K562 (cell line): ENCODE data around the gene LRP1. TPM values are rescaled to one million over a fixed set of nuclear protein-coding genes. Genes with fewer than 3 reads are reported as not detected.

Source experiments
- CHD7 ChIP-seq: fragments of 200-600 bp; sonication (generic); IDR thresholded peaks from one replicate; pipeline ENCODE4 v1.6.1; 2012; ENCODE audit warnings: mild to moderate bottlenecking, low read depth, low read length, inconsistent platforms
- MNT ChIP-seq, 2 experiments: fragments of 450-650 bp; conservative IDR thresholded peaks; 2 replicates each; pipeline ENCODE4 v1.6.1; 2017; ENCODE audit warnings: mild to moderate bottlenecking in 2 of 2, moderate library complexity in 2 of 2
- STAT6 ChIP-seq: sonication (generic); formaldehyde crosslinking; IDR thresholded peaks from 2 replicates; pipeline ENCODE4 v1.8.1; 2023; ENCODE audit warnings: mild to moderate bottlenecking, missing genetic modification reagents
- ZFPM2 ChIP-seq: fragments of 250-450 bp; sonication (Bioruptor Pico); IDR thresholded peaks from 2 replicates; pipeline ENCODE4 v1.5.1; 2022; ENCODE audit warnings: mild to moderate bottlenecking
- ZNF316 ChIP-seq: fragments of 450-650 bp; IDR thresholded peaks from 2 replicates; pipeline ENCODE4 v1.6.1; 2016
- ZNF77 ChIP-seq: fragments of 250-450 bp; sonication (Bioruptor Pico); IDR thresholded peaks from 2 replicates; pipeline ENCODE4 v1.5.0; 2020
- ZZZ3 ChIP-seq: fragments of 450-650 bp; IDR thresholded peaks from 2 replicates; pipeline ENCODE4 v1.6.1; 2016; ENCODE audit warnings: antibody characterized with exemption, mild to moderate bottlenecking, moderate library complexity
- polyA plus RNA-seq, 8 experiments: library from polyadenylated mRNA; depleted of rRNA in 4 of 8; stranded (reverse) in 5 of 8; unstranded in 3 of 8; fragments of >200 nt; fragmentation: Nextera tagmentation in 2 of 8; fragmentation: Illumina TruSeq in 1 of 8; extraction: Ambion mirVana in 2 of 8; extraction: Trizol in 1 of 8; gene quantifications; 2 replicates each; pipeline versions ENCODE4 v1.2.1 to v1.2.3, GENCODE V29; 2011 to 2014; ENCODE audit warnings: inconsistent platforms in 1 of 8, missing spikeins in 1 of 8
- total RNA-seq, 7 experiments: library from RNA; depleted of rRNA in 6 of 7; stranded (reverse); fragments of >200 nt in 6 of 7; fragmentation: Illumina TruSeq in 2 of 7; extraction: Trizol in 2 of 7; gene quantifications; 2 replicates each; pipeline versions ENCODE4 v1.2.1 to v1.2.3, GENCODE V29; 2011 to 2021; ENCODE audit warnings: low replicate concordance in 1 of 7
- TF ChIP-seq, protein P1 (sequence below): IDR thresholded peaks from 2 replicates; pipeline ENCODE4 v1.6.1; 2012; ENCODE audit warnings: low read depth, low read length, improper control_type of control experiment, borderline replicate concordance

The LRP1 gene
- total and polyA plus RNA-seq, 9 of the 15 experiments (the other 6 are each of a cell fraction or from before 2014, with no cell fraction given): 0.04 to 0.64 (median 0.19) TPM; not detected in 2

DNA sequence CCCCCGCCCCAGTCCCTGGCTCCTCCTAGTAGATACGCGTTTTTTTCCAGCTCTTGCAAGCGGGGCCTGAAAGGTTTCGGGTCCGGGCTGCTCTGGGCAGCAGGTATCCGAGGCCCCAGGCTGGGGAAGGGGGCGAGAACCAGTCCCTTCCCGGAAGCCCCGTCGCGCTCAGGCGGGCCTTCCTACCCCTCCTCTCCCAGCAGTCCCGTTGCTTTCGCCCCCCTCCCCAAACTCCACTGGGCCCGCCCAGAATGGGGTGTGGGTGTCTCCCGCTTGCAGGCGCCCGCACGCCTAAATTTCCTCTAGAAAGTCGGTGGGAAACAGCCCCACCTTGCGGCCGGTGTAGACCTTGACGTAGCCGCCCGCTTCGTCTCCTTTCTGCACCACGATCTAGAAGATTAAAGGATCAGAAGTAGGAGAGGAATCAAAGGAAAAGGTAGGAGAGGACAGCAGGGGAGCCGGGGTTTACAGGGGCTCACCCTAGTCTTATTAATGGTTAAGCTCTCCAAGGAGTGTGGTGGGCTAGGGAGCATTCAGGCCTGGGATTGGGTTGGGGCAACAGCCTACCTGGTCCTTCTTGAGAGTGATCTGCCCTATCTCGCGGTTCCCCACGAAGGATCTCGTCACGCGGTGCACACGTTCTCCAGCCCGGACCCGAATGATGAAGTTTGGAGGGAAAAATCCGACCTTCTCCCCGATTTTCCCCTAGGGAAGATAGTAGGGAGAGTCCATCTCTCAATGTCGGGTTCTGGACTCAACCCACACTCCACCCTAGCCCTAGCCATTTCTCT, 115.4 kb downstream of the LRP1 start (continued):
- TF ChIP-seq CHD7 (no peak), ZNF316 (no peak), STAT6 (no peak), ZZZ3 (no peak), ZFPM2 (CRISPR knock-in tag) (no peak), ZNF77 (no peak), MNT (conservative IDR thresholded peaks at IDR 0.05) (no peak)
- TF ChIP-seq, protein P1, sequence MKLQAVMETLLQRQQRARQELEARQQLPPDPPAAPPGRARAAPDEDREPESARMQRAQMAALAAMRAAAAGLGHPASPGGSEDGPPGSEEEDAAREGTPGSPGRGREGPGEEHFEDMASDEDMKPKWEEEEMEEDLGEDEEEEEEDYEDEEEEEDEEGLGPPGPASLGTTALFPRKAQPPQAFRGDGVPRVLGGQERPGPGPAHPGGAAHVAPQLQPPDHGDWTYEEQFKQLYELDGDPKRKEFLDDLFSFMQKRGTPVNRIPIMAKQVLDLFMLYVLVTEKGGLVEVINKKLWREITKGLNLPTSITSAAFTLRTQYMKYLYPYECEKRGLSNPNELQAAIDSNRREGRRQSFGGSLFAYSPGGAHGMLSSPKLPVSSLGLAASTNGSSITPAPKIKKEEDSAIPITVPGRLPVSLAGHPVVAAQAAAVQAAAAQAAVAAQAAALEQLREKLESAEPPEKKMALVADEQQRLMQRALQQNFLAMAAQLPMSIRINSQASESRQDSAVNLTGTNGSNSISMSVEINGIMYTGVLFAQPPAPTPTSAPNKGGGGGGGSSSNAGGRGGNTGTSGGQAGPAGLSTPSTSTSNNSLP: no peak
